Right renal pelvis (tissue), 4 donors: ENCODE results near the gene GPR183. TPM values are rescaled to one million over a fixed set of nuclear protein-coding genes. Genes with fewer than 3 reads are reported as not detected.

Experiments
- DNase-seq, 4 donors: peaks; one replicate each; pipeline ENCODE4 v3.0.0-alpha.2; 2013; ENCODE audit warnings: low read depth in 4 of 4, low spot score in 3 of 4, missing footprints in 1 of 4
- polyA plus RNA-seq, 4 donors: library from polyadenylated mRNA; unstranded; fragments of 120-200 nt; gene quantifications; one replicate each; pipeline ENCODE4 v1.2.1, GENCODE V29; 2013; ENCODE audit not compliant: insufficient read length in 4 of 4

Gene GPR183
- polyA plus RNA-seq, 4 donors: 2.2 to 4.4 (median 2.9) TPM

DNA sequence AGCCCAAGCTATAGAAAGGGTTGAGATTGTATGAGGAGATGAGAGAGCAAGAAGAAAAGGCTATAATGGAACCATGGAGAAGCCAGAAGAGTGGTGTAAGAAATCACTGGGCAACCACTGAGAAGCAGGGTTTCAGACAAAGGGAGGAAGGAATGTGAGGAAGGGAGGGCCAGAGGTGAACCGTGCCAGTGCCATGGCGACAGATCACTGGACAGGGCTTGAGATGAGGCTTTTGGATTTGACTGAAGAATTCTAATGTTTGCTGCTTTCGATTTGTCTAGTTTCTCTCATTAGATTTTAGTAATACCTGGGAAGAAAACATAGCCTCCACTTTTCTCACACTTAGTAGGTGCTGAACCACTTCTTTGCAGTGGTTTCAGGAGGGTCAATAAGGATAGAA is 6.3 kb upstream of the GPR183 start:
- DNase-seq: no peak

DNA sequence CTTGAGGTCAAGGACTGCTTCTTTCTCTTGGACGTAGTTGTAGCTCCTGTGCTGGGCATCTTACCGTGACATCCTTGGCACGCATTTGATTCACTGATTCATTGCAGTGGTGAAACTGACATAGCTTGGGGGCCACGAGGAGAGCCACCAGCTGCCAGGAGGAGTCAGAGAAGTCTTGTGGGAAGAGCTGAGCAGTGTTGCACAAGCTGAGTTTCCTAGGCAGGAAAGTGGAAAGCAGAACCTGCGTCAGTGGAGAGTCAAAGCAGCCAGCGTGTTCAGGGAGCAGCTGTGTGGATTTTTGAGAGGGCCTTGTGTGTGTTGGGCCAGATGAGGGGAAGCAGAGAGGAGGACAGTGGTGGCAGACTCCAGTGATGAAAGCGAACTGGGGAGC is 5.3 kb upstream of the GPR183 start:
- no peak for DNase-seq

DNA sequence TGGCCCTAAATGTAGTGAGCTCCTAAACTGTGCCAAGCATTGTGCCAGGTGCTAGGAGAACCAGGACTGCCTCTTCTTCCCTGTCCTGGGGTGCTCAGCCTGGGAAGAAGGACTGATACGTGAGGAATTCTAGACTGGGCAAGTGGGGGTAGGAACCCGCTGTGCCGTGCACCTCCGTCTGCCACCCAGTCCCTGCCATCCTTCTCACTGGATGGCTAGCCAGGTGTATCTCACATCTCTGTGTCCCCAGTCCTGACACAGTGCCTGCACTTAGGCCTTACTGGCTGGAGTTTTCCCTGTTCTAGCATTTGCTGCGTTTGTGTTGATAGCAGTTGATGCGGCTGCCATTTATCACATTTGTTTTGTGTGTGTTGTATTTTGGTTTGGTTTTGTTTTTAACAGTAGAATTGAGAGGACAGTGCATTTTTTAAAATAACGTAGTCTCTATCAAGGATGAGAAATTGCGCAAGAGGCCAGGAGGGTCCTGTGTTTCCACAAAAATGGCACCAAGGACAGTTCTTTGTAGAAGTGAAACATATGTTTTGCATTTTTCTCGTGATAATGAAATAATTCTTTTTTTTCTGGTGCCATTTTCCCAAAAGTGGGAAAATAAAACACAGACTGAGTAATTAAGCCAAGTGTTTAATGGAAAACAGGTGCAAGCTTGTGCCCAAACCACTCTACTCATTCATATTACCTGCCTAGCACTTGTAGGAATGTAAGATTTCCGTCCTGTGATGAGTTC is 4.7 kb upstream of the GPR183 start:
- DNase-seq: no peak

DNA sequence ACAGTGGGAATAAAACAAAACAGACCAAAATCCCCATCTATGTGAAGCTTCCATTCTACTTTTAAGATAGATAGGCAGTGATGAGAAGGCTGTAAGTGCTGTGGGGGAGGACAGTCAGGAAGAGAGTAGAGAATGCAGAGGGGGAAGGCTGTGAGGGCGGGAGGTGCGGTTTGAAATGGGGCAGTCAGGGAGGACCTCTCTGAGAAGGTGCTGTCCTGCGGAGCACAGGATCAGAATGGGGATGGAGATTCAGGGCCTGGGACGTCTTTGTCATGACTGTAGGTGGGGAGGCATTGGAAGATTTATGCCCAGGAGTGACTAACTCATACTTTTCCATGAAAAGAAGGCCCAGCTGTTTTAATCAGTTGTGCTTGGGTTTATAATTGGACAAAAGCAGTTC is 3.9 kb upstream of the GPR183 start:
- DNase-seq: no peak

DNA sequence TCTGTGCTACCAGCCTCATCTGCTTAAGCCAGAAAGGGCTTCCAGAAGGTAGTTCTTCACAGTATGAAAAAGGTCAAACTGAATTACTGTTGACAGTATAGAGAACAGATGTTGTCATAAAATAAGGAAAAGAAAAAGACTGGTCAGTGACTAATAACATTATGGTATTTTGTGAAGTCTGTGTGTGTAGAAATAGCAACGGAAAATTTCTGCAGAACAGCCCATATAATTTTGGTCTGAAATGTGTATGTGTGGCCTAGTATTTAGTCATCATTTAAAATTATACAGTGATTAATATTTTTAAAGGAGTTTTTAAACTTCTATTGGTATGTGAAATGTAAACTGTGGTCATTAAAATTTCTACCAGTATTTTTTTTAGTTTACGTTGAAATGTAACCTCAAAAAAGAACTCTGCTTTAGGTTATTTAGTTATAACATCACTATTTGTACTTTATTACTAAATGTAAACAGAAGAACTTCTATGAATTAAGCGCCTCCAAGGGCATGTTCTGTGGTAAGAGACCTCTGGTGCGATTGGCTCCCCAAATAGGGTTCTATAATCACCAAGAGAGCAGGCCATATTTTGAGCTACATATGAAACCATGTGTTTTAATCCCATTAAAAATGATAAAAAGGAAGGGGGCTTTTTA is 3.3 kb upstream of the GPR183 start:
- DNase-seq: no peak

DNA sequence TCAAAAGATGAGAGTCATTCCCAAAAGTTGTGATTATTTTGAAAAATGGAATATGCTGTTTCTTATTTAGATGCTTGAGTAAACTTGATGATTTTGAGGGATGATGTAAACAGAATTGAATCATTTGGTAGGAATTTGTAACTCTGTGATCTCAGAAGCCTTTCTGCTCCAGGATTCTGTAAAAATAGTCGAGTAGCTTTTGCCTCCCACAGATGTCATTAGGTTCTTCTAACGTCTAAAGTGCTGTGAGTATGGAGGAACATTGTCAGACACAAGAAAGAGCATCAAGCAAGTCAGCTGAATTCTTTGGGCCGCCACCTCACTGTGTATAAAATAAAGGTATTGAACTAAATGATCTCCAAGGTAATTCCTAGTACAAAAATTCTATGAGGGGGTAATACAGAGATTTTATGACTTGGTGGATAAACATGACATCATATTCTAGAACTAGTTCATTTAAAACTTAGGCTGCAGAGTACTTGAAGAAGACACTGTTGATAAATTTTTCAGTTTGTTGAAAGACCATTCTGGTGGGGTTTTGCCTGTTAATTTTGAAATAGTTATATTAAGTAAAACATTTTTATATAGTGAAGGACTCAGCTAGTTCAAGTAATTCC is 1.4 kb upstream of the GPR183 start:
- DNase-seq: no peak

DNA sequence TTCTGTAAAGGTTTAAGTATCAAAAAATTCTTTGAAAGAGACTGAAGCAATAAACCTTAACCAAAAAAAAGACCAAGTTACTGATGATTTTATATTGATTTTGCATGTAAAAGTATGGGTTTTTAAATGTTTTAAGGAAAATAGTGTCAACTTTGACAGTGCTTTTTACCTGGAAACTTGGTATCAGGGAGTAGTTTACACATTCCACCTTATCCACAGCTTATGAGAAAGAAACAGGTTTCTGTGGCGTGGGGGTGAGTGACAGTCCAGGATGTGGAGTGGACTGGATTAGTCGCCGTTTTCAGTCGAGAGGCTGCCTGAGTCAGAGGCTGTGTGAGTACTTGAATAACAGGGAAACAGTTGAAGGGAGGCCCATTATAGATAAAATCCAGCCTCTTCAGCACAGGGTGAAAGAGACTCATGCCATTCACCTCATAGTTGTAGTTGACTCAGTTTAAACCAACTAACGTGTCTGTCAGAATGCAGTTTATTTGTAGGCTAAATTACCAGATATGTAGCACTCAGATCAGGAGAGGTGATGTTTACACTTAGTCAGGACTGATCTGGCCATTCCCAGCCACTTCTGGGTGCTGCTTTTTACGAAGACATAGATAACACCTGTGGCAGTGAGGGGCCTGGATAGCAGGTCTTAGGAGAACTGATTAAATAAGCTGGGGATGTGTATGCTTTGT is 595 bp upstream of the GPR183 start:
- DNase-seq: no peak

DNA sequence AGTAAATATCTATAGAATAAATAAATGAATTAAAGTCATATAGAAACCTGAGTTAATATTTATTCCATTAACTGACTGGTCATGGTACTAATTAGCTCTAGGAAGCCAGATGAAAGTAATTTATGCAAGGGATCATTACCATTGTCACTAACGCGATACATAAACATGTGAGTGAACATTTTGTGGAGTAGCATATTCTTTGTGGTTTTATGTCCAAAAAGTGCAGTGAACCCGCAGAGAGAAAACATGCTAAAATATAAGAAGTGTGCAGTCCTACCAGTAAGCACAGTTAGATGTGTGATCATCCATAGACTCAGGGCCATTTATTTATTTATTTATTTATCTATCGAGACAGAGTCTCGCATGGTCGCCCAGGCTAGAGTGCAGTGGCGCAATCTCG is 1.6 kb downstream of the GPR183 start:
- DNase-seq: no peak

DNA sequence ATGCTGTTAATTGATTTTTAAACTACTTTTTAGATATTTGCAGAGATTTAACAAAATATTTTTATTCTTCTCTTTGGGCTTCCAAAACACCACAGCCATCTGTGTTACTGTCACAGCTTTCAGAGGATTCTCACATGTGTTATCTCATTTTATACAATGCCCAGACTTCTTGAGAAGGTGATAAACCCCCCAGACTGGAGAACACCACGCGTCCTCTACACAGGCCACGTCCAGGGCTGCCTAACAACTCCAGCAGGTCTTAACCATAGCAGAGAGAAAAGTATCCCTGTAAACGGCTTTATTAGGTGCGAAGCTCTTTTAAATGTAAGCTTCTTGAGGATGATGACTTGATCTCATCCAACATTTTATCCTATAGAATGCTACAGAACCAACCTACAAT is 2.0 kb downstream of the GPR183 start:
- DNase-seq: no peak

DNA sequence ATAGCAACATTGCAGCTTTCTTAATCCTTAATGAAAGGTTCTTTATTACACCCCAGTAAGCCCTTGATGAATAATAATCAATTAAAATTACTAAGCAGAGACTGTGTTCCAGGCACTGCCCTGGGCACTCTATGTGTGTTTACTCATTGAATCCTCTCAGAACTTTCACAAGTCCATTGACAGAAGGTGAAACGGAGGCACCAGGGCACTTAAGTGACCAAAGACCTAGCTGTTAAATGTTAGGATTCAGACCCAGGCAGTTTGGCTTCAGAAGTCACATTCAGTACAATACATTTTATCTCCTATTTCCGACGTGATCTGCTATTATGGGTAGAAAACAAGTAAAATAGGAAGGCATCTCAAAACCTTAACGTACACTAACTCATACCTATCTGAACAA is 2.7 kb downstream of the GPR183 start:
- no peak for DNase-seq

DNA sequence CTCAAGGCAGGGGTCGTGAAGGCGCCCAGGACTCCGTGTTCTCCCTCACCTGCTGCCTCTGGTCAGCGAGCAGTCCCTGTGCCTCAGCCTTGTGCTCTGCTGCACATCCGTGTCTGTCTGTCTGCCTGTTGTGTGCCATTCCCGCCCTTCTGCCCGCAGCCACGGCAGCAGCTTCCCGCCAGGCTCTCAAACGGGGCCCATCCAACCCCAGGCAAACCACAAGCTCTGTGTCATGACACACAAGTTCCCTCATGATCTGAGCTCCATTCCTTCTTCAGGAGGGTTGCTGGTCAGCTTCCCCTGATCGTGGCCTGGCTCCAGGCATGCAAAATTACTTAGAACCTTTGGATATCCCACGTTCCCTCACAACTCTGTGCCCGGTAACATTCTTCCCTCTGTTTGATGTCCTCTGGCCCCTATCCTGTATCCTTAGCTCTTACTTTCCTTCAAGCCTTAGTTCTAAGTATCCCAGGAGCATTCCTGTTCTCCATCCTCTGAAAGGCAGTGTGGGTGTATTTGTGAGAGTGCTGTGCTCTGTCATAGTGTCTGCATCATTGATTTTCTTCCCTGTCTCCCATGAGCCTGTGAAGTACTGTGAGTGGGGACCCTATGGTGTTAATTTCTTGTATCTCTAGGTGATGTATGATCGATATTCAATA is 3.2 kb downstream of the GPR183 start:
- DNase-seq: no peak

DNA sequence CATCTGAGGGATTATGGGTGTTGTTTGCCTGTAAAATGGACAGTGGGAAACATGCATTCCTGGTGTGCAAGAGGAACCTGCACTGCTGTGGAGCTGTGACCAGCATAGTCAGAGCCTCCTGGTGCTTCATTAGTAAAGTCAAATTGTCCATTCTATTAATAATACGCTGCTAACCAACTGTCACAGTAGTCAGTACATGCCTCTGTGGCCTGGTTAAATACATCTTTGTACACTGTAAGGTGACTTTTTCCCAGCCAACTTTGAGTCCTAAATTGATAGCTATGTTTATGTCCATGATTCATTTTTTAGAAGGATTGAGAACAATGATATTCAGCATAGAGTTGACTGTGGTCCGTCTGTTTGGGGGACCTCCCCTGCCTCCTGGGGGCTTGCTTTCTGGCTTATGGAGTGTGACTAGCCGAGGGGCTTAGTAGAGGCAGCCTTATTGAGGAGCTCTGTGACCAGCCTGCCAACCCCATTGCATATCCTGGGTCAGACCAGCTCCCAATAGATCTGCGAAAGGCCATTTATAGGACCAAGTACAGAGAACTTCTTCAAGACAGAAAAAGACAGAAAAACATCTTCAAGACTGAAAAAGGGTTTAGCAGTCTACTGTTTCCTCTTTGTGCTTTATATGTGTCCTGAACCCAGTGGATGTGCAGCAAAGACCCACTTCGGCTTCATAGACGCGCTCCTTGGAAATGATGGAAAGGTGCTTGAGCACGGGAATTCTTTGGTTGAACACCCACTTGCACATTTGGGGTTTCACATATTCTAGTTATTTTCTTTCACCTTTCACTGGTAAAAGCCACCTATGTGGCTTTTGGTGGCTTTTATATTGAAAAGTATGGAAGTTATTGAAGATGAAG is 4.3 kb downstream of the GPR183 start:
- no peak for DNase-seq

DNA sequence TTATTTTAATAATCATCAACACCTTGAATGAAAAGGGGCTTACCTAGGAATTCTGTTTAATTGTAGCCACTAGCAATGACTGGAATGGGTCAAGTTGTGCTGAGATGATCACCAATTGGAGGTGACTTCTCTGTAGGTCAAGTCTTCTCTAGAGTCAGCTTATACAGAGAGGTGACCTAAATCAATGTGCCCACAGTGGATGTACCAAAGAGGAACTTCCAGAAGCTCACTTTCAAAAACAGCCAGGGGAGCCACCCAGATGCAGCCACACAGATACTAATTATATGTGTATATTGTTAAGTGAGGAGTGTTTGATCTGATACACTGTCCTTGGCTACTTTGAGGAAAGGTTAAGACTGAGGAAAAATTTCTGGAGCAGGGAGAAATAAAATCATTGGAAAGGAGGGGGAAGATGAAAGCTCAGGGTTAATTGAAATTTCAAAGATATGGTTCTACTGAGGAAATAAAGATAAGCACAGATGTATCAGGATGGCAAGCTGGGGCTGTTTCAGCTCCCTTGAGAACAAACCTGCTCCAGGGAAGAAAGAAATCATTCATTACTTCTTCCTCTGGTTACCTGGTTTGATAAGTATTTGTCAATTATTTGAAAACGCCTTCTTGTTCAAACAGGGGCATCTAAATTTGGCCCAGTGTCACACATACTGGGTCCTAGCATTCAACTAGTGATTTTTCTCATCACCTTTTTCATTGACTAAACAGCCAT is 5.1 kb downstream of the GPR183 start:
- no peak for DNase-seq

DNA sequence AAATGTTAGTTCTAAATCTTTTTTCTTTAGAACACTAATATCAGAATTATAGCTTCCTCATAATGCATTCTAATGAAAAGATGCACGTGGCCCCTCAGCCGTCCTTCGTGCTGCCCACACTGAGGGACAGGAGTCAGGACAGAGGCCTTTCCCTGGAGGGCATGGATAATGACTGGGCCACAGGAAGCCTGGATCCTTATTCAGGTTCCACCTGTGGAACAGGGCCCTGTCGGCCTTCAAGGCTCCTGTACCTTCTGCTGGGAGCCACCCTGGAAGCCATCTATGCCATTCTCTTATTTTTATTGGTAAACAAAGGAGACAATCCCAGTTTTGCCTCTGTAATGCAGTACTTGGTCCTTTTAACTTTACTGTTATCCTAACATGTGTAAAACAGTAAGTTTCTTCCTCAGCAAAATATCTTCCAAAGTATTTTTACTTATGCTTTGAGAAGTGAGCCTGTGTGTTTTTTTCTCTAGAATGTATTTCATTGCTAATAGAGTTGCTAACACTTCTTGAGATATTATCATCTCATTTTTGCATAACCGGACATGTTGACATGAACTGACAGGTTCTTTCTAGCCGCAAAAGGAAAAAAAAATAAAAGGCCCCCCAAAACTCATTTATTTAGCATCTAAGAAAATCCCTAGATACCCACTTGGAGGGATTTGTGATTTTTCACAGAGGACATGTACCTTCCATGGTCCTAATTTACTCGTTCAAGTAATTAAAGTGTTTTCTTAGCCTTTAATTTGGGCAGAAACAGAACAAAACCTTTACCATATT is 6.0 kb downstream of the GPR183 start:
- DNase-seq: no peak

DNA sequence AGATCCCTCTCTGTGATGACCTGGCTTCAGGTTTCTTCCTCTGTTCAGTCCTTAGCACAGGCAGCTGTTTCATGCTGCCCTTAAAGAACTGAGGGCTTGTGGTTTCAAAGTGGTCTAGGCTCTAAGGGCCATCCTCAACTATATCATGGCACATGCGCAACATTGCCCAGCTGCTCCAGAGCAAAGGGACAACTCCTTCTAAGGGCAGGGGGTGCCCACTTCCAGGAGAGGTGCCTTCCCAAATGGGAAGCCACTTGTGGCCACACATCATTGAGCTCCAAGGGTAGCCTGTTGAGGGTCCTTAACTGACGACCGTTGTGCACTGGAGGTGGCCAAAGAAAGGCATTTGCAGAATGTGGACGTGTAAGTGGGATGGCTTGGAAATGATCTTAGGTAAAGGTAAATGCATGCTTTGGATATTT is 7.3 kb downstream of the GPR183 start:
- no peak for DNase-seq

DNA sequence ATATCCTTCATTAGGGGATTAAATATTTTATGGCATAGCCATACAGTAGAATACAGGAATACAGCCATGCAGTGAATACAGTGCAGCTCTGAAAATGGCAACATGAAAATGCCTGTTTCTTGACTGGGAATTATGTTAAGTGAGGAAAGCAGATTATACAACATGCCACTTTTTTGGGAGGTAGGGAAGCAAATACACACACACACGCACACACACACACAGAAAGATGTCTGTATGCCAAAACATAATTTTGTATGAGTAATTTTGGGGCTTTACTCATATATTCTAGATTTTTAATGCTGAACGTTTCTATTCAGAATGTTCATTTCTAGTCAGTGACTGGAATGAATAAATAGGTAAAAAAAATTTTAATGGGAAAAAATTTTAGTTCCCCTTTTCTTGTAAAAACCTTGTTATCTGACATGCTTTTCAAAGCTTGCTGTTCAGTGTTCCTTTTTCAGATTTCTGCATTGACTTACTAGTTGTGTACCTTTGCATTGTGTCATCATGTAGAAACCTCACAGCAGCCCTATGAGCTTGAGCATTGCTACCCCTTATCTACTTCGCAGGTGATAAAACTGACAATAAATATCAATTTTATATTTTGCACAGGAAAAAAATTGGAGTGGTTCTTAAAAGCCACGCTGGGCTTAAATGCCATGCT is 7.8 kb downstream of the GPR183 start:
- no peak for DNase-seq

DNA sequence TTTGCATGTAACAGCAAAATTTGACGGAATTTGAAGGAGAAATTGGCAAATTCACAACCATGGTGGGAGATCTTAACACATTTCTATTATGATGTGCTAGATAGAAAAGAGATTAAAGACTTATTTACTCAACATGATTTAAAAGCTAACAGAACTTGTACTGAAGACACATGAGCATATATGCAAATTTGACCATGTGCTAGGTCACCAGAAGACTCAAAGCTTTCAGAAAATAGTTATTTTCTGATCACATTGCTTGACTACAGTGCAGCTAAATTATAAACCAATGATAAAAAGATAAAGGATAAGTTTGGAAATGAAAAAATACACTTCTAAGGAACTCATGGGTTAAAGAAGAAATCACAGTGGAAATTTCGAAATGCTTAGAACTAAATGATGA is 9.1 kb downstream of the GPR183 start:
- no peak for DNase-seq

DNA sequence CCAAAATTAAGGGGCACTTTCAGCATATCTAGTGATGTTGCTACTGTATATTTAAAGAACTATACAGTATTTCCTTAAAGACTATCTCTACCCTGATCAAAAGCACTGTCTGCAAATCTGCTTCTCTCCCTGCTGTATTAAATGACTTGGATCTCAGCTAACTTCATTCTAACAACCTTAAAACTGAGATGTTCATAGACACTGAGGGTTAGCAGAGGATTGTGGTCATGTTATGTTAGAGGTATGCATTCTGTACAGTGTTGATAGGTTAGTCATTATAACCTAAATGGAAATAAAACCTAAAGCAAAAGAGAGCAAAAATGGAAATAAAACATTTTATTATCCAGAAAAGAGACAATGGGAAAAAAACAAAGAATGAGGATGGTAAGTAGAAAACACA is 9.9 kb downstream of the GPR183 start:
- no peak for DNase-seq
